ENCODE data around the gene KCNIP1.

KCNIP1 gene

GRCh38 chr5:170651604-170652277 lies 147.9 kb downstream of the KCNIP1 start:
- no peak for DNase-seq

- no peak for DNase-seq
Measured at GRCh38 chr5:170655476-170655875, 151.7 kb downstream of the KCNIP1 start.

- no peak for DNase-seq
Measured at GRCh38 chr5:170655920-170656319, 152.1 kb downstream of the KCNIP1 start.

GRCh38 chr5:170656346-170656745 lies 152.5 kb downstream of the KCNIP1 start:
- DNase-seq, result no peak

GRCh38 chr5:170660531-170660930 lies 156.7 kb downstream of the KCNIP1 start:
- DNase-seq, result no peak

GRCh38 chr5:170662966-170663365 lies 159.1 kb downstream of the KCNIP1 start:
- DNase-seq, result no peak

- no peak for DNase-seq
Measured at GRCh38 chr5:170678811-170679210, 175.0 kb downstream of the KCNIP1 start.

GRCh38 chr5:170681013-170681433 lies 177.2 kb downstream of the KCNIP1 start:
- DNase-seq, result no peak

- DNase-seq, result no peak
Measured at GRCh38 chr5:170691657-170692056, 187.8 kb downstream of the KCNIP1 start.

GRCh38 chr5:170693701-170694100 lies 189.9 kb downstream of the KCNIP1 start:
- no peak for DNase-seq

GRCh38 chr5:170694911-170695310 lies 191.1 kb downstream of the KCNIP1 start:
- no peak for DNase-seq

GRCh38 chr5:170697031-170697430 lies 193.2 kb downstream of the KCNIP1 start:
- no peak for DNase-seq

- DNase-seq, result no peak
Measured at GRCh38 chr5:170700503-170700902, 196.7 kb downstream of the KCNIP1 start.

GRCh38 chr5:170701334-170701733 lies 197.5 kb downstream of the KCNIP1 start:
- DNase-seq, result no peak

GRCh38 chr5:170704417-170705192 lies 200.8 kb downstream of the KCNIP1 start:
- DNase-seq, result no peak

- no peak for DNase-seq
Measured at GRCh38 chr5:170709640-170710039, 205.8 kb downstream of the KCNIP1 start.

GRCh38 chr5:170711300-170711699 lies 207.5 kb downstream of the KCNIP1 start:
- DNase-seq, result no peak

- DNase-seq, result no peak
Measured at GRCh38 chr5:170715141-170715540, 211.3 kb downstream of the KCNIP1 start.

GRCh38 chr5:170716396-170716795 lies 212.6 kb downstream of the KCNIP1 start:
- no peak for DNase-seq

- no peak for DNase-seq
Measured at GRCh38 chr5:170719551-170719950, 215.7 kb downstream of the KCNIP1 start.

- no peak for DNase-seq
Measured at GRCh38 chr5:170720179-170720578, 216.4 kb downstream of the KCNIP1 start.

- no peak for DNase-seq
Measured at GRCh38 chr5:170720984-170721383, 217.2 kb downstream of the KCNIP1 start.

GRCh38 chr5:170721681-170722080 lies 217.9 kb downstream of the KCNIP1 start:
- DNase-seq, result no peak

- DNase-seq, result no peak
Measured at GRCh38 chr5:170722316-170722715, 218.5 kb downstream of the KCNIP1 start.

GRCh38 chr5:170731052-170731451 lies 227.2 kb downstream of the KCNIP1 start:
- no peak for DNase-seq

All from NCI-H1436 treated with DMSO at 0.1 percent for 48 hours (cell line).